GM19351 (cell line): ENCODE results near the gene DKK3.

ENCODE experiments used
- ATAC-seq: cut with Tn5 transposase; IDR thresholded peaks from one replicate; pipeline ENCODE4 v1.9.1; 2021; ENCODE audit warnings: mild to moderate bottlenecking, moderate library complexity; ENCODE audit not compliant: unreplicated experiment

Gene DKK3

DNA sequence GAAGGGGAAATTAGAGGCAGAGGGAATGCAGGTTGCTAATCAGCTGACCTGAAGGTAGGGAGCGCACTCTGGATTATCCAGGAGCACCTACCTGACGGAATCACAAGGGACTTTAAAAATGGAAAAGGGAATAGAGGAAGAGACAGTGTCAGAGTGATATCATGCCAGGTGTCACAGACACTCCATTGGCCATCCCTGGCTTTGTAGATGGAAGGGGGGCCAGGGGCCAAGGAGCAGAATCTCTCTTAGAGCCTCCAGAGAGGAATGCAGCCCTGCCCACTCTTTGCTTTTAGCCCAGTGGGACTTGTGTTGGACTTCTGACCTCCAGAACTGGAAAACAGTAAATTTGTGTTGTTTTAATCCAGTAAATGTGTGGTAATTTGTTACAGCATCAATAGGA, 37.9 kb downstream of the DKK3 start:
- no peak for ATAC-seq

- no peak for ATAC-seq
Observed at GRCh38 chr11:11969380-11970215, 38.8 kb downstream of the DKK3 start.

DNA sequence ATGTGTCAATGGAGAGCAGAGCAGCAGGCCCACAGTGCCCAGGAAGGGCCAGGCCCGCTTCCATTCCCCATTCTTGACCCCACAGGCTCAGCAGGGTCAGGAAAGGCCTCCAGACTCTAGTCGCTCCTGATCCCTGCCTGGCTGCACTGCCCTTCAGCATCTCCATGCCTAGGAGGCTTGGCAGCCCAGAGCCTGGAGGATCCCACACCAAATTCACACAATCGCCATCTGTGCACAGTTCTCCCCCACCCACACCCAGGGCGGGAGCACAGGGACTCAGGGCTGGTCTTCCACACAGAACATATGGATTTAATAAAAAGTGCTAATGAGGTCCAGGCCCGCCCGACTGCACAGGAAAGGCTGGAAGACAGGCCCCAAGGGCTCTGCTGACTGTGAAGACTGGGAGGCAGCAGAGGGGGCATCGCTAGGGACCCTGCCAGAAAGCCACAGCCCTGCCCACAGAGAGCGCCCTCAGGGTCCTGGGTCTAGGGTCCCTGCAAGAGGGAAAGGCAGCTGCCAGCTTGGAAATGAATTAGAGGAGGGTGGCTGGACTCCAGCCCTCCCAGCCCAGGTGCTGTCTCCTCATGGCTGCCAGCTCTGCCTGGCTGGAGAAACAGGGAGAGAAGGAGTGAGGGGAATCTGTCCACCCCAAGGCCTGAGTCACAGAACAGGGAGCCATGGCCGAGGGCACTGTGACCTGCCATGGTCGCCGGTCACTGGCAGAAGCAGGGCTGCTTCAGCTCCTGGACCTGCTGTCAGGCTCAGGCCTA, 39.7 kb downstream of the DKK3 start:
- no peak for ATAC-seq

DNA sequence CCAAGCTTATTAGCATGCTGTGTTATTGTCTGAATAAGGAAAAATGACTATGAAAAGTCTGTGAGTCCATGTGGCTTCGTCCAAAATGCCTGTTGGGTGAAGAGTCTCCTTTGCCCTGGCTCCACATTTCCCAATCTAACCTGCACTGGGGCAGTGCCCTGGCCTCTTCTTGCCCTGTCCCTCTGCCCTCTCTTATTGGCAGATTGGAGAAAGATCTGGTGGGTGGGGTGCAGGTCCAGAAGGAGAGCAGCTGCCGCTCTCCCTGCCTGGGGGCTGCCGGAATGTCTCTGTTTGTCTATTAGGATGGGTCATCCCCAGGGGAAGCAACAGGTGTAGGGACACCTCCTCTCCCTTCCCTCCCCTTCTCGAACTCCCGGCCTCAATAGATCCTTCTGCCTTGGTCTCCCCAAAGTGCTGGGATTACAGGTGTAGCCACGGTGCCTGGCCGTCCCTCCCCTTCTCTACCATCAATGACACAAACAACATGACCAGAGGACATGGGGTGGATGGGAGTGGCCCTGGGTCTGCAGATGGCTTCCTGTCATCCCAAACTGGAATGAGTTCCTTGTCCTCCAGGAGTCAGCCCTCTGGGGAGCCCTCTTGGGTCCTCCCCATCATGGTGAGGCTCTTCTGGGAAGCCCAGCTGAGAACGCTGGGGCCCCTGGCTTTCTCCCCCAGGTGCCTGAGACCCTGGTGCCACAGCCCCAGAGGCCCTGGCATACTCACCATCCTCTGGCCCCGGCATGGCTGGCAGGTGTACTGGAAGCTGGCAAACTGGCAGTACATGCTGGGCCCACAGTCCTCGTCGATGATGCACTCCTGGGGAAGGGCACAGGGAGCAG, 40.5 kb downstream of the DKK3 start:
- no peak for ATAC-seq

GRCh38 chr11:11966826-11967668, 41.4 kb downstream of the DKK3 start:
- ATAC-seq: peak; percentile 99

DNA sequence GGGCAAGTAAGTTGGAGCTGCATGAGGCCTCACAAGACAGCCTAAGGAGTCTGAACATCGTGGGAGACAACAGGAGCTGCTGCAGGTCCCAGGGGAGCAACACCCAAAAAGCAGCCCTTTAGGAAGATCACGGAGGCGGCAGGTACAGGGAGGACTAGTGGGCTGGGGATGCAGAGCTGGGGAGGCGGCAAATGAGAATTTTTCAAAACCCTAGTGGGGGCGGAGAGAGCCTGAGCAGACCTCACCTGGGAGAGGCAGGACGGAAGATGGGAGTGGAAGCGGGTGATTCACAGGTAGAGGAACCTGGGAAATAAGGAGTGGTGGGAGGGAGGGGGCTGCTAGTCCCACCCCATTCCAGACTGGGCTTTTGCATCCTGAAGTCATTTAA, 42.1 kb downstream of the DKK3 start:
- no peak for ATAC-seq

DNA sequence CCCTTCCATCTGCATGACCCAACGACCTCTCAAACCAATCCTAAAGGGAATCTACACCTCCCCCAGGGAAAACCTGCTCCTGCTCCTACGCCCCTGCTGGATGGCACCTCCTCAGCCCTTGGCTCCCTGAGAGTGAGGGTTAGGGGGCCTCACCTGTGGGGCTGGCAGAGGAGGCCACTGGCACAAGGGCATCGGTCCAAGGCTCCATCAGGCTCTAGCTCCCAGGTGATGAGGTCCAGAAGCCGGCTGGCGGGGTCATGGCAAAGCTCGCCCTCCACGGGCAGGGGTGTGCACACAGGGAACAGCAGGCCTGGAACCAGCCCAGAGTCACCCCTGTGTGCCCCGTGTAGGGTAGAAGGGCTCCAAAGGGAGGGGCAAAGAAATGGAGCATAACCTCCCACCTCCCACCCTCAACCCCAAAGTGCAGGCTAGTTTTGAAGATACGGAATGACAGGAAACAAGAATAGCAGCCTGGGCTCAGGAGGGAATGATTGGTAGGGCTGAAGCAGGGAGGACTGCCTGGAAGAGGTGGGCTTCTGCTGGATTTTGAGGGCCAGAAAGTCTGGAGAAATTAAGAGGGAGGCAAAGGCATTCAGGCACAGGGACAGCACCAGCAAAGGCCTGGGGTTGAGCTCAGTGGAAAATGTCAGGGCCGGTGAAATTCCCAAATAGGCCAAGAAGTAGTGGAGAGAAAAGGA, 42.6 kb downstream of the DKK3 start:
- ATAC-seq: no peak

GRCh38 chr11:11965192-11965591, 43.2 kb downstream of the DKK3 start:
- ATAC-seq: no peak

GRCh38 chr11:11964774-11965150, 43.7 kb downstream of the DKK3 start:
- no peak for ATAC-seq

DNA sequence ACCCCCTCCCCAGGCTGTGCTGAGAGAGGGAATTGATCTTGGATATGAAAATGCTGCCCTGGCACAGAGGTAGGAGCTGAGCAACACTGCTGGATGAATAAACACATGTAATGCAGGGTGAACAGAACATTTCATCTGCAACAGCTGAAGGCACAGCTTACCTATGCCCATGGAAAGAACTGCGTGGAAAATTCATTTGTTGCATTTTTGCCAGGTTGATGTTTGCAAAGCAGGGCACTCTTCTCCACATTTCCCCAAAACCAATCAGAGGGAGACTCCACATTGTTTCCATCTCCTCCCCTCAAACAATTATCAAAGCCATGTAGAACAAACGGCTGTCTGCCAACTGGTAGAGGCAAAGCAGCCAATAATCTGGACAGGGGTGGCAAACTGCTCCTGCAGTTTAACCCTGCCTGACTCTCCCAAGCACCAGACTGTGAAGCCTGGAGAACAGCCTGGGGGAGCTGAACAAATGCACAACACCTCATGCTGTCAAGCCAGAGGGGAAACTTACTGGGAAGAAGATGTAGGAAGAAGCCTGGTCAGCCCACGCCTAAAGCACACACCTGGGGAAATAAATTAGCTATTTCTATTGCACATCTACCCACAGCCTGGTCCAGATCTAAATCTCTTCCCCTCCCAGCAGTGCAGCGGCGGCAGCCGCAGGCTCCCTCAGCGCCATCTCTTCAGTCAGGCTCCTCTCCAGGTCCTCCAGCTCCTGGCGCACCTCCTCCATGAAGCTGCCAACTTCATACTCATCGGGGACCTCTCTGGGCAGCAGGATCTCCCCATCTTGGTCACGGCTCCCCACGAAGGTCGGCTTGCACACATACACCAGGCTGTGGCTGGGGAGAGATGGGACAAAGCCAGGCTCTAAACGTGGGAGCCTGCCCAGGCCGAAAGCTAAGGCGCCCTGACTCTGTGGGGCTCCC, 44.3 kb downstream of the DKK3 start:
- no peak for ATAC-seq

DNA sequence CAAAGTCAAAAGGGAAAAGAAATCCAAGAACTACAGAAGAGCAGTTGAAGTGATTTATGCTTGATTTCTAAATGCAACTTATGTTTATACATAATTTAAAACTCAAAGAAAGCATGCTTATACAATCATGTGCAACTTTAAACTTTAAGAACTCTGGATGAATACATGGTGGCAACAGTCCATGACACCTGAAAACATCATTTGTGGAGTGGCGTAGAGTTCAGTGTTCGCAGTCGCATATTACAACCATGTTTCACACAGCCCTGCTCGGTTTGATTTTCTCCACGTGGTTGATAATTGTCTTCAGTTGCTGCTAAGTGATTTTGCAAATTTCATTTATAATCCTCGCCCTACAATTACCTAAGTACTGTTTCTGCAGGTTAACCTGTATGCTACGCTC, 45.4 kb downstream of the DKK3 start:
- no peak for ATAC-seq

DNA sequence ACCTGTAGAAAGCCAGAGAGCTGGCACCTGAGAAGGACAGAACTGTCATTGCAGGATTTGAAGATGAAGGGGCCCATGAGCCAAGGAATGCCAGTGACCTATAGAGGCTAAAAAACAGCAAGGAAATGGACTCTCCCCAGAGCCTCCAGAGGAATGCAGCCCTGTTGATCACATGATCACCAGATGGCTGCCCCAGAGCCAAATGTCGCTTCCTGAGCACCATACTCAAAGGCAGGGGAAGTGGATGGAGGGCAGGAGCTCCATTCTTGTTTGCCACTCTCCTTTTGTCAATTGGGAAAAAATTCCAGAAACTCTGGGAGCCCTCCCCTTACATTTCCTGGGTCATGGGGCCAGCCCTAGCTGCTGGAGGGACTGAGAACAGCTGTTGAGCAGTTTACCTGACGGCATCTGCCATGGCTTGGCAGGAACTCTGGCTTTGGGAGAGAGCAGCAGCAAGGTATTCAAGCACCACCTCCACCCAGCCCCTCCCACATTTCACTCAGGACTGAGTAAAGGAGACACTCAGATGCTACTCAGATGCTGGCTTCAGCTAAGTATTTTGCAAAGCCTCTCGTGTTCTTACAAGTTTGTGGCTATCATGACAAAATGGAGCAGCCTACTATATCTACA, 46.9 kb downstream of the DKK3 start:
- ATAC-seq: no peak

- ATAC-seq: no peak
Observed at GRCh38 chr11:11960687-11961086, 47.7 kb downstream of the DKK3 start.

- no peak for ATAC-seq
Observed at GRCh38 chr11:11959601-11960000, 48.8 kb downstream of the DKK3 start.

DNA sequence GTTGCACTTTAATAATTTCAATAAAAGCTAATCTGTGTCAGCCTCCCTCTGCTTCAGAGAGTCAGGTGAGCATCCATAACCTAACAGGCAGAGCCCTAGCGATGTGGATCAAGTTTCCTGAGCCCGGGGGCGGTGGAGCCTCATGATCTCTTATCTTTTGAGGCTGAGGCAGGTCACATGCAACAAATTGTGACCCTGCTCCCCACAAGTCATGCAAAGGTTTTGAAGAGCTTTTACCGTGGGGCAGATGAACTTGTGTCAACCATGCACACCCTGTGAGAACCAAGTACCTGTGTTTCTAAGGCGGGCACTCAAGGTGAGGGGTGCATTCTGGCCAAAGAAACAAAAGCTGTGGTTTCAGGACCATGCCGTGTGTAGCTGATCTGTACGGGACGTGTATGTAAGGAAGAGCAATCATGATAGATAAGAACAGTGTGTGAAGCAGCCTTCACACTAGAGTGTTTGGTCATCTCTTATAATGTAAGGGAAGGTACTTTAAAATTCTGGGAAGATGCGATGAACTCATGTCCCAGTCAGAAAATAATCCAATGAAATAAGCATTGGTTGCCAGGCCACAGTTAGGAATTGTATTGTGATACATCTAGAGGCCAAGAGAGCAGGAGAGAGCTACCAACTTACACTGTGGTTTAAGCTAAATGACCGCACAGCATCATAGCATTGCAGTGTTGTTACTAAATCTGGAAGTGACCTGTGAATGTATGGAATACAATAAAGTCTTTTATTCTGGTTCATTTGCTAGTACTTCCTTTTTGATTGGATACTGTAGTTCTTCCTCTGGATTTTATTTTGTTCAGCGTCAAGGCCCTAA, 49.8 kb downstream of the DKK3 start:
- ATAC-seq: no peak

DNA sequence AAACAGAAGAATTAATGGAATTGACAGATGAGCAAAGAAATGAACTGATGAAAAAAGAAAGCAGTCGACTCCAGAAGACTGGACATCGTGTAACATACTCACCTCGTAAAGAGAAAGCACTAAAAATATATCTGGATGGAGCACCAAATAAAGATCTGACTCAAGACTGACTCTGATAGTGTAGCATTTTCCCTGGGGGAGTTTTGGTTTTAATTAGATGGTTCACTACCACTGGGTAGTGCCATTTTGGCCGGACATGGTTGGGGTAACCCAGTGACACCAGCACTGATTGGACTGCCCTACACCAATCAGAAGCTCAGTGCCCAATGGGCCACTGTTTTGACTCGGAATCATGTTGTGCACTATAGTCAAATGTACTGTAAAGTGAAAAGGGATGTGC, 52.4 kb downstream of the DKK3 start:
- ATAC-seq: no peak

- no peak for ATAC-seq
Observed at GRCh38 chr11:11952036-11952435, 56.4 kb downstream of the DKK3 start.

DNA sequence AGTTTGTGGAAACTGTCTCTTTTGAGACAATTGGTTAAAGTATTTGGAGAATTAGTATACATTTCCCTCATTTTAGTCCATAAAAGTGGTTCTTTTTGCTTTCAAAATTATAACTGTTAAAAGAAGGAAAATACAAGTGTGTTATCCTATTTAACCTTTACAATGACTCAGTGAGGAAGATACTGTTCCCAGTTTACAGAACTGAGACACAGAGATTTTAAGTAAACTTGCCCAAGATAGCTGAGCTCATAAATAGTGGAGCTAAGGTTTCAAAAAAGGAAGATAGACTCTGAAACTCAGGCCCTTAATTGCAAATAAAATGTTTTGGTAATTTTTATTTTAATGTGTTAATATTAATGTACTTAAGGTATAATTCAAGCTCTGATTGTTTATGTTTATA, 58.9 kb downstream of the DKK3 start:
- no peak for ATAC-seq
